Activated naive CD4-positive, alpha-beta T cell treated with anti-CD3 and anti-CD28 coated beads, Interleukin-2, amount 50 U/mL, for 24 hours (primary cell): ENCODE measurements around the gene CETN1.

Experiments used
- H3K27ac Mint-ChIP-seq: one replicate; pipeline ENCODE4 v1.8.0; 2021; ENCODE audit warnings: mild to moderate bottlenecking, mixed read lengths
- H3K27me3 Mint-ChIP-seq: one replicate; pipeline ENCODE4 v1.8.0; 2021; ENCODE audit warnings: mixed read lengths
- H3K36me3 Mint-ChIP-seq: one replicate; pipeline ENCODE4 v1.8.0; 2021; ENCODE audit warnings: mixed read lengths
- H3K4me1 Mint-ChIP-seq: one replicate; pipeline ENCODE4 v1.8.0; 2021; ENCODE audit warnings: mixed read lengths
- H3K4me3 Mint-ChIP-seq: one replicate; pipeline ENCODE4 v1.8.0; 2021; ENCODE audit warnings: mild to moderate bottlenecking, mixed read lengths
- H3K9me3 Mint-ChIP-seq: one replicate; pipeline ENCODE4 v1.8.0; 2021; ENCODE audit warnings: mixed read lengths

The CETN1 gene

GRCh38 chr18:580154-580553, at the start of gene CETN1:
Gene CETN1 (plus strand): TSS chr18:580380. CDS start chr18:580409, 29 bp downstream.
- H3K9me3 Mint-ChIP-seq, result no peaks in the 10 kb centered on the region
- H3K4me1 Mint-ChIP-seq, result no peaks in the 10 kb centered on the region
- H3K27me3 Mint-ChIP-seq, result peaks cover 5% of the 10 kb centered on the region
- peaks cover 1% of the 10 kb centered on the region for H3K36me3 Mint-ChIP-seq
- H3K27ac Mint-ChIP-seq, result no peak within 1 kb of the TSS
- H3K4me3 Mint-ChIP-seq, result no peak within 1 kb of the TSS

GRCh38 chr18:532018-532417, 48.2 kb upstream of the CETN1 start:
- H3K4me1 Mint-ChIP-seq, result no peaks in the 10 kb centered on the region
- H3K4me3 Mint-ChIP-seq, result no peak overlapping the region
- H3K9me3 Mint-ChIP-seq, result no peaks in the 10 kb centered on the region
- no peak overlapping the region for H3K27ac Mint-ChIP-seq
- peaks cover 5% of the 10 kb centered on the region for H3K27me3 Mint-ChIP-seq
- H3K36me3 Mint-ChIP-seq, result no peaks in the 10 kb centered on the region

GRCh38 chr18:532632-533031, 47.5 kb upstream of the CETN1 start:
- H3K4me3 Mint-ChIP-seq, result no peak overlapping the region
- H3K27ac Mint-ChIP-seq, result no peak overlapping the region
- H3K36me3 Mint-ChIP-seq, result no peaks in the 10 kb centered on the region
- H3K4me1 Mint-ChIP-seq, result no peaks in the 10 kb centered on the region
- H3K9me3 Mint-ChIP-seq, result no peaks in the 10 kb centered on the region
- H3K27me3 Mint-ChIP-seq, result peaks cover 5% of the 10 kb centered on the region

- Mint-ChIP-seq H3K4me3 (no peak overlapping the region), H3K27me3 (peaks cover 3% of the 10 kb centered on the region), H3K9me3 (no peaks in the 10 kb centered on the region), H3K4me1 (no peaks in the 10 kb centered on the region), H3K27ac (no peak overlapping the region), H3K36me3 (no peaks in the 10 kb centered on the region)
These were observed 46.1 kb upstream of the CETN1 start for GRCh38 chr18:533995-534601.

GRCh38 chr18:543447-544078, 36.6 kb upstream of the CETN1 start:
- Mint-ChIP-seq H3K4me3 (no peak overlapping the region), H3K27me3 (no peaks in the 10 kb centered on the region), H3K36me3 (no peaks in the 10 kb centered on the region), H3K27ac (no peak overlapping the region), H3K9me3 (no peaks in the 10 kb centered on the region), H3K4me1 (no peaks in the 10 kb centered on the region)

- no peak overlapping the region for H3K4me3 Mint-ChIP-seq
These were observed 30.2 kb upstream of the CETN1 start for GRCh38 chr18:549967-550366.

GRCh38 chr18:551404-552061, 28.6 kb upstream of the CETN1 start:
- no peaks in the 10 kb centered on the region for H3K27me3 Mint-ChIP-seq
- H3K9me3 Mint-ChIP-seq, result no peaks in the 10 kb centered on the region
- no peak overlapping the region for H3K4me3 Mint-ChIP-seq
- H3K4me1 Mint-ChIP-seq, result no peaks in the 10 kb centered on the region
- no peak overlapping the region for H3K27ac Mint-ChIP-seq
- no peaks in the 10 kb centered on the region for H3K36me3 Mint-ChIP-seq

More at GRCh38 chr18:549967-550366, 30.2 kb upstream of the CETN1 start:
- Mint-ChIP-seq H3K9me3 (no peaks in the 10 kb centered on the region), H3K36me3 (no peaks in the 10 kb centered on the region), H3K27ac (no peak overlapping the region), H3K4me1 (no peaks in the 10 kb centered on the region), H3K27me3 (no peaks in the 10 kb centered on the region)

GRCh38 chr18:555705-556457, 24.3 kb upstream of the CETN1 start:
- no peaks in the 10 kb centered on the region for H3K4me1 Mint-ChIP-seq
- H3K27ac Mint-ChIP-seq, result no peak overlapping the region
- no peaks in the 10 kb centered on the region for H3K27me3 Mint-ChIP-seq
- H3K9me3 Mint-ChIP-seq, result no peaks in the 10 kb centered on the region
- no peaks in the 10 kb centered on the region for H3K36me3 Mint-ChIP-seq
- H3K4me3 Mint-ChIP-seq, result no peak overlapping the region

- H3K9me3 Mint-ChIP-seq, result no peaks in the 10 kb centered on the region
- H3K27me3 Mint-ChIP-seq, result no peaks in the 10 kb centered on the region
- no peak overlapping the region for H3K4me3 Mint-ChIP-seq
- no peaks in the 10 kb centered on the region for H3K4me1 Mint-ChIP-seq
- no peak overlapping the region for H3K27ac Mint-ChIP-seq
- H3K36me3 Mint-ChIP-seq, result no peaks in the 10 kb centered on the region
These were observed 15.2 kb upstream of the CETN1 start for GRCh38 chr18:564708-565561.

- Mint-ChIP-seq H3K27ac (no peak overlapping the region), H3K27me3 (no peaks in the 10 kb centered on the region), H3K9me3 (no peaks in the 10 kb centered on the region), H3K36me3 (no peaks in the 10 kb centered on the region), H3K4me3 (no peak overlapping the region), H3K4me1 (no peaks in the 10 kb centered on the region)
These were observed 14.6 kb upstream of the CETN1 start for GRCh38 chr18:565562-566061.

- Mint-ChIP-seq H3K9me3 (no peaks in the 10 kb centered on the region), H3K27ac (no peak overlapping the region), H3K4me1 (no peaks in the 10 kb centered on the region), H3K36me3 (no peaks in the 10 kb centered on the region), H3K4me3 (no peak overlapping the region), H3K27me3 (no peaks in the 10 kb centered on the region)
These were observed 13.1 kb upstream of the CETN1 start for GRCh38 chr18:567122-567521.

- H3K27ac Mint-ChIP-seq, result no peak overlapping the region
- no peaks in the 10 kb centered on the region for H3K36me3 Mint-ChIP-seq
- no peak overlapping the region for H3K4me3 Mint-ChIP-seq
- no peaks in the 10 kb centered on the region for H3K9me3 Mint-ChIP-seq
- no peaks in the 10 kb centered on the region for H3K27me3 Mint-ChIP-seq
- H3K4me1 Mint-ChIP-seq, result no peaks in the 10 kb centered on the region
These were observed 11.4 kb upstream of the CETN1 start for GRCh38 chr18:568731-569130.

GRCh38 chr18:570256-570655, 9.9 kb upstream of the CETN1 start:
- Mint-ChIP-seq H3K36me3 (no peaks in the 10 kb centered on the region), H3K27ac (no peak overlapping the region), H3K4me3 (no peak overlapping the region), H3K27me3 (no peaks in the 10 kb centered on the region), H3K9me3 (no peaks in the 10 kb centered on the region), H3K4me1 (no peaks in the 10 kb centered on the region)

- Mint-ChIP-seq H3K4me1 (no peaks in the 10 kb centered on the region), H3K27me3 (no peaks in the 10 kb centered on the region), H3K27ac (no peak overlapping the region), H3K36me3 (no peaks in the 10 kb centered on the region), H3K4me3 (no peak overlapping the region), H3K9me3 (no peaks in the 10 kb centered on the region)
These were observed 9.5 kb upstream of the CETN1 start for GRCh38 chr18:570697-571096.
